NK-92 treated with Interleukin-12 subunit alpha and Interleukin-12 subunit beta, amount 100 ng/mL, for 24 hours (cell line): ENCODE measurements around the gene GTF2H1.

ENCODE experiments used
- DNase-seq: peaks from one replicate; lab custom pipeline; 2025; lab: John Stamatoyannopoulos, UW

GTF2H1 gene

DNA sequence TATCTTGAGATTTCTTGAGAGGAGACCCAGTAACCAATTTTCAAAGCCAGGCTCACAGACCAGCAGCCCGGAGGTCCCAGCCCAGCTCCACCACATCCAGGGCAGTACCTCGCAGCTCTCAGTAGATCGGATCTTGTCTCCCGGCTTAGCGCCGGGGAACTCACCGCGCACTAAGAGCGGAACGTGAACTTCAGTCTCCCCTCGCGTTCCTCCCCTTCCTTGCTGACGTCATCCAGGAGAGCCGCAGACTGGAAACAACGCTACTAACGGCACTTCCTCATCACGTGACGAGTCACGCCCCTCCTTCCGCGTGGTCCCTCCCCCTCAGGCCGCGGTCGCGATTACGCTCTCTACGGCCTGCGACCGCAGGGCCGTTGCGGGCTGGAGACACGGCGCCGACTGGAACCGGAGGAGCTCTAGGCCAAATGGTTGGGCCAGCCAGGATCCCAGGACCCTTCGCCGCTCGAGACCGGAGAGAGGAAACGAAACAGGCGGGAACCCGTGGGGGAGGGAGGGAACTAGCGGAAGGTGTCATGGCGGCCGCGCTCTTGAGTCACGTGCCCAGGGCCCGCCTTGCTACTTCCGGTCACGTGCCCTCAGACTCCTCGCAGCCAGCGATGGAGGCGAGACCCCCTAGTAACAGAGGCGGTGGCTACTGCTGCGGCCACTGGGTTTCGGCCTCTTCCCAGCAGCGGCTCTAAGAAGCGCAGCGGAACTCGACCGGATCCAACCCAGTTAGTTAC lies at the start of gene GTF2H1, which contains the start of gene HPS5:
Gene GTF2H1, plus strand, starts transcription at position 599 of the 743 bp plus-strand sequence. CDS start 10,508 bp downstream, outside the sequence.
Gene HPS5, minus strand, starts transcription at position 172 of the 743 bp plus-strand sequence. CDS start 4,282 bp downstream, outside the sequence.
- peak; percentile 93 for DNase-seq

DNA sequence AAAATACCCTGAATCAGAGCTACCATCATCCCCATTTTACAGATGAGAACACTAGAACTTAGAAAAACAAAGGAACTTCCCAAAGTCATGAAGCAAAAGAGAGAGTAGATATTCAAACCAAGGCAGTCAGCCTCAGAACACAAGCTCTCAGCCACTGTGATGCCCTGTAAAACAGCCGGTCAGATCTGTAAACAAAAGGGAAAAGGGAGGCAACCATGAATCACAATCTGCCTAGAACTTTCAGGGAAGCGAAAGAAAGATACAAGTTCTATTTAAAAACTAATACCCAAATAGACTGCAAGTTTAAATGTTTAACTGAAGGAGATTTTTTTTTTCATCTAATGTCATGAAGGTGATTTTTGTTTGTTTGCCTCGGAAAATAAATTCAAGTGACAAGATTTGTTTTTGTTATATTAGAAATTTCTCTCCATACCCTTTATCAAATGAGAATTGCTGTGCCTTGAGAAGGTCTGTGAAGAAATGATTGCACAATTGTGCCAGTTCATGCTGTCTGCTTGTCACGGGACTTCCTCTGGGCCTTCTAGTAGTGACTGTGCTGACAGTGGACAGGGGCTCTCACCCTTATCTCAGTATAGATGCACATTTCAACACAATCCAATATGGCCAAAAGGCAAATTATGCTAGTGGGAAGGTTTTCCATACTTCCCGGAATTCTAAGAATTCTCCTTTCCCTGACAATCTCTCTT lies 44.6 kb upstream of the GTF2H1 start:
- DNase-seq, result no peak

DNA sequence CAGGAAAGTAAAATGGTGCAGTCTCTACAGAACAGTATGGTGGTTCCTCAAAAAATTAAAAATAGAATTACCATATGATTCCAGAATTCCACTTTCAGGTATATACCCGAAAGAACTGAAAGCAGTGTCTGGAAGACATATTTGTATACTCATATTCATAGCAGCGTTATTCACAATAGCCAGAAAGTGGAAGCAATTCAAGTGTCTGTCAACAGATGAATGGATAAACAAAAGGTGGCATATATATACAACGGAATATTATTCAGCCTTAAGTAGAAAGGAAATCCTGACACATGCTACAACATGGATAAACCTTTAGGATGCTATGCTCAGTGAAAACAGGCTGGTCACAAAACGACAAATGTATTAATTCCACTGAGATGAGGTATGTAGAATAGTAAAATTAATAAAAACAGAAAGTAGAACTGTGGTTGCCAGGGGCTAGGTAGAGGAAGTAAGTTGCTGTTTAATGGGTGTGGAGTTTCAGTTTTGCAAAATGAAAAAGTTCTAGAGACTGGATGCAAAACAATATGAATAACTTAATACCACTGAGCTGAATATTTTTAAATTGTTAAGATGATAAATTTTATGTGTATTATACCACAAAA lies 41.8 kb upstream of the GTF2H1 start:
- DNase-seq, result no peak

DNA sequence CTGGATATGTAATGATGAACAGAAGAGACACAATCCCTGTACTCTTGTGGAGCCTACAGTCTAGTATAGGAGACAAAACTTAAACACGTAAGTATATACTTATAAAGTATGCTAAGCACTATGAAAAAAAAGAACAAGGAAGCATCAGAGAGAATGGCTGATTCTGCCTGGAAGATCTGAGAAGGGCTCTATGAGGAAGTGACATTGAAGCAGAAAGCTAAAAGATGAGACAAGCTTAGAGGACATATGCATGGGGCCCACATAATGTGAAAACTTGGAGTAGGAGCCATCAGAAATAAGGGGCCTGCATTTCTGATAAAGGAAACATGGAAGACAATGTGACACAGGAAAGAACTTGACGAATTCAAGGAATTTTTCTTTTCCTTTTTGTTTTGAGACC lies 39.7 kb upstream of the GTF2H1 start:
- DNase-seq, result no peak

DNA sequence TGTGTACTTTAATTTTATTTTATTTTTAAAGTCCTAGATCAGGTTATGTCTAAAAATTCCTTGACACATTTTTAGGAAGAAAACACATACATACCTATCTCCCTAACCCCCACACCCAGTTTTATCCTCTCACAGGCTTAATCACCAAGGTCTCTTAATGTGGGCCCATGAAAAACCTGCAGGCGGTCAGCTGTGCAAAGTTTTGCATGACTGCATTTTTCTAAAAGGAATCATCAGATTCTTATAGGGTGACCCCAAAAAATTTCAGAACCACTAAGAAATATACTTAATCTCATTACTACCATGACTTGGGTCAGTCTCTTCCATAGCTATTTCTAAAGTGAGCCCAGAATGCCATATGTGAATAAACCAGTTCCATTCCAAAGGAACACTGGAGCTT lies 36.5 kb upstream of the GTF2H1 start:
- DNase-seq, result no peak

DNA sequence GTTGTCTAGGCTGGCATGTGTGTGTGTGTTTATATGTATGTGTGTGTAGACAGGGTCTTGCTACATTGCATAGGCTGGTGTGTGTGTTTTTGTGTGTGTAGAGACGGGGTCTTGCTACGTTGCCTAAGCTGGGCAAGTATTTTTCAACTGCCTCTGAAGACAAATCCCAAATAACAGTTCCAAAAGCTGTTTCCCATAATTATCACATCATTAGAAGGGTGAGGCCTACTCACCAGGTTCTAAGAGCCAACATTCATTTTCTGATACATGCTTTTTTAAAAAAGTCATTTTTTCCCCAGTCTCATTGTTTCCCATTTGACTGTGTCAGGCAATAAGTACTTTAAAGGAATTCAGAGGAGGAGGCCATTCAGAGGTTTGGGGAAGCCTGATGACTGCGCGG lies 33.5 kb upstream of the GTF2H1 start:
- DNase-seq, result no peak

DNA sequence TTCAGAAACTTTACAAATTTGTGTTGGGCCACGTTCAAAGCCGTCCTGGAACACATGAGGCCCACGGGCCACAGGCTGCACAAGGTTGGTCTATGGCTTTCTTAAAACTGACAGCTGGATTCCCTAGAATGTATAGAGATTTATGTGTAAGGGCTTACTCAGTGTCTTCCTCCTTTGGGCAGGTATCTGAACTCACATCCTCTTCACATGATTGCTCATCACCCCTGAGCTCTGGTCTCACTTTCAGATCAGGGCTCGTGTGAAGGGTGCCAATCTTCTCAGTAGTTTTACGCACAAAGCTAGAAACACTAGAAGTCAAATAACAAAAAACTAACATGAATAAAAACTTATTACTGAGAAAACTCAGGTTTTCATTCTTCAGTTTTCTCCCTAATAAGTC lies 27.5 kb upstream of the GTF2H1 start:
- no peak for DNase-seq

DNA sequence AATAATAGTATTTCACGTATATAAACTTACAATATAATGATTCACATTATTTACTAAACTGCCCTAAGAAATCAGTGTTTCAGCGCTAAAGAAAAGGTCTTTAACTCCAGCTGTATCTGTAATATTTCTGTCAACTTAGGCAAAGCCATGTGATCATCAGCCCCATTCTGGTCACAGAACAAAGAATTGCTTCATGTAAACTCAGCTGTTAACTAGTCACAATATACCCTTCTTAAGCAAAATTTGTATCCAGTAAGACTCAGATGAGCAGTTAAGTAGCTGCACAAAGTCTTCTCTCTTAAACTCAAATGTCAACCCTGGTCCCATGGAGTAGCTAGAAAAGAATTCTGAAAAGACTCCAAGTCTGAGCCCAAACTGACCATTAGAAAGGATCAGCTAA lies 27.1 kb upstream of the GTF2H1 start:
- DNase-seq, result no peak

DNA sequence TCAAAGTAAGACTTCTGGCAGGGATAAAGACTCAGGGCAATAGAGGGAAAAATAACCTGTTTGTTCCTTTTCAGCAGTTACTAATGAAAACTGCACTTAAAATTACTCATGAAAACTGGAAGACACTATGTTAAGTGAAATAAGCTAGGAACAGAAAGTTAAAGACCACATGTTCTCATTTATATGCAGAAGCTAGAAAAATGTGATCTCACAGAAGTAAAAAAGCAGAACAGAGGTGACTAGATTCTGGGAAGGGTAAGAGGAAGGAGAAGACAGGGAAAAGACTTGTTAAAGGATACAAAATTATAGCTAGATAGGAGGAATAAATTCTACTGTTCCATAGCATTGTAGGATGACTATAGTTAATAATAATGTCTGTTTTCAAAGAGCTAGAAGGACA lies 22.6 kb upstream of the GTF2H1 start:
- no peak for DNase-seq

DNA sequence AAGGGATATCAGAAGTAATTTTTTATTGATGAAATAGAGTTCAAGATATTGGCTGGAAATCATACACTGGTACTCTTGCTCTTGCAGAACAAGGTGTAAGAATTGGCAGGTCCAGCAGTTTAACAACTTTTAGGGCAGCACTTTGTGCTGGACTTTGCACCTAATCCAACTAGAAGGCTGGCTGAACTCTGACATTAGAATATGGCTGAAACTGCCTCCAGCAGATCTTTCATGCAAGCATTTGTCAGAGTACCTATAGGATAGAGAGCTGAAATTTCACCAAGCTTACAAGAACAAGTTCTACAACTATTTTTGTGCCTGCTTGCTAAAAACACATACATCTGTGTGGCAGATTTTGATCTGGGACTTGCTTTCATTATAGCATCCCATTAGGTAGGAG lies 17.6 kb upstream of the GTF2H1 start:
- DNase-seq, result no peak

DNA sequence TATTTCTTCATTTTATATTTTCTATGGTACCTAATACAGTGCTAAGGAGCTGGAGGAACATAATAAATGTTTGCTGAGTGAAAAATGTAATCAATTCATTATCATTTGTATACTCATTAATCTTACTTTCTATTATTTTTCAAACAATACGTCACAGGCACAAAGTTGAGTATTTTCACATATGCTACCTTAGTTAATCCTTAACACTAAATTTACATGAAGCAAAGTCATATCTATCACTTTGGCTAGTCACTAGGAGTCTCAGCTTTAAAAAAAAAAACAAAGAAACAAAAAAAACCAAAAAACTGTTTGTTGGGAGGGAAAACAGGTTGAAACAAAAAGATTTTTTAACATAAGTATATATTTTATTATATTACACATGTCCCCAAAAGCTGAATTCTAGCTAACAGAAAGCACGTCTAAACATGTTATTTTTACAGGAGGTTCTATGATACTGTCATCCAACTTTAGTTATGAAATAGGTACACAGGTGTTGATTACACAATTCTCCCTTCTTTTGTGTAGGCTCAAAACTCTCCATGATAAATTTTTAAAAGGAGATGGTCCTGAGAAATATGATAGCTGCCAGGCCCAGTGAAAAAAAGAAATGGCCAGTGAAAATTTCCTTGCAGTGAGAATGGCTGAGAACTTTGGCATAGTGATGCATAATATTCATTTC lies 14.8 kb upstream of the GTF2H1 start:
- DNase-seq, result no peak

DNA sequence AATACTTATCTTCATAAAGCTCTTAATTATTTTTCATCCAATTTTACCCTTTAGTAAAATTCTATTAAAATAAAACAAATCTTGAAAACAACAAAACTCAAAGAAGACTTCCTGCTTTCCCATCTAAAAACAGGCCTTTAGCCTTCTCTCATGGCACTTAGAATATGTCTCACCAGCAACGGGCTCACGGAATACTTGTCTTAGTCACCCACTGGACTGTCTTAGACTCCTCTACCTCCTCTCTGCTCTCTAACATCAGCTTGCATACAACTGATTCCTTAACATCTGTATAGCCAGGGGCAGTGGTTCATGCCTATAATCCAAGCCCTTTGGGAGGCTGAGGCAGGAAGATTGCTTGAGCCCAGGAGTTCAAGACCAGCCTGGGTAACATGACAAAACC lies 14.1 kb upstream of the GTF2H1 start:
- DNase-seq, result no peak

DNA sequence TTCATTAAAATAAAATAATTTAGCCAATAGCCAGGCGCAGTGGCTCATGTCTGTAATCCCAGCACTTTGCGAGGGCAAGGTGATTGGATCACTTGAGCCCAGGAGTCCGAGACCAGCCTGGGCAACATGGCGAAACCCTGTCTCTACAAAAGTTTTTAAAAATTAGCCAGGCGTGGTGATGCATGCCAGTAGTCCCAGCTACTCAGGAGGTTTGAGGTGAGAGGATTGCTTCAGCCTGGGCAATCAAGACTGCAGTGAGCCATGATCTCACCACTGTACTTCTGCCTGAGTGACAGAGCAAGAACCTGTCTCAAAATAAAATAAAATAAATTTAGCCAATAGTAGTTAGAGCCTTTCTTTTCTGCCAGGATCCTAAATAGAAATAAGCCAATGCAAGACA lies 12.7 kb upstream of the GTF2H1 start:
- DNase-seq, result no peak

DNA sequence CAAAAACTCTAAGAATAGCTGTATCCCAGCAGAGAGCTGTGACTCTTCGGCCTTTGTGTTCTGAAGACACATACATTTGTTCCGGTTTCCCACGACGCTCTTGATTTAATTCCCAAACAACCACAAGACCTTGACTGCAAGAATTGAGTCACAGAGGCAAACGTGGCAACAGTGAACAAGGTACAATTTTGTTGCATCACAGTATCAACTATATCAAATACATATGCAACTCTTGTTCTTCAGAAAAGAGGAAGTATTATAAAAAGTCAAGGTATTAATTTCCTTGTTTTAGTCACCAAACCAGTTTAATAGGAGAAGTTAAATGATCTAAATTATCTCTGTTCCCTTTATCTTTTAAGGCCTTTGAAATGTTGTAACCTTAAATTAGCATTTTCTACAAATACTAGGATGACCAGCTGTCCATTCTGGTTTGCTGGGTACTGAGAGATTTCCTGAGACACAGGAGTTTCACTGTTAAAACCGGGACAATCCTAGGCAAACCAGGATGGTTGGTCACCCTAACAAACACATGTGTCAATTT lies 11.5 kb upstream of the GTF2H1 start:
- DNase-seq, result no peak

DNA sequence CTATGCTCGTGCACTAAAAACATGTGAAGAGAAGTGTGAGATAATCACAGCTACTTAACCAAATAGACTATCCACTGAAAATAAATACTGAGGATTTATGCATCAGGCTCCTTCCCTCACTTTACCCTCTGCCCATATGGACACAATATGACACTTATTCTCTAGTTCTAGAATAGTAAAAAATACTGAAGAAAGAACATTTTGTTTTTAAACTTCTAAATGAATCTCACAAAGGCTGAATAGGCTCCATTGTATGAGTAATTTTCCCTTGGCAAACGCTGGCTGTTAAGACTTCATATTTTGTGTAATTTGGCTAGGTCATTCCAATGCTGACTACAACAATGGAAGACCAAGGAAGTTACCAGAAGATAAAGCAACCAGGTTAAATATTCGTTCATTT lies 10.4 kb upstream of the GTF2H1 start:
- DNase-seq, result no peak

DNA sequence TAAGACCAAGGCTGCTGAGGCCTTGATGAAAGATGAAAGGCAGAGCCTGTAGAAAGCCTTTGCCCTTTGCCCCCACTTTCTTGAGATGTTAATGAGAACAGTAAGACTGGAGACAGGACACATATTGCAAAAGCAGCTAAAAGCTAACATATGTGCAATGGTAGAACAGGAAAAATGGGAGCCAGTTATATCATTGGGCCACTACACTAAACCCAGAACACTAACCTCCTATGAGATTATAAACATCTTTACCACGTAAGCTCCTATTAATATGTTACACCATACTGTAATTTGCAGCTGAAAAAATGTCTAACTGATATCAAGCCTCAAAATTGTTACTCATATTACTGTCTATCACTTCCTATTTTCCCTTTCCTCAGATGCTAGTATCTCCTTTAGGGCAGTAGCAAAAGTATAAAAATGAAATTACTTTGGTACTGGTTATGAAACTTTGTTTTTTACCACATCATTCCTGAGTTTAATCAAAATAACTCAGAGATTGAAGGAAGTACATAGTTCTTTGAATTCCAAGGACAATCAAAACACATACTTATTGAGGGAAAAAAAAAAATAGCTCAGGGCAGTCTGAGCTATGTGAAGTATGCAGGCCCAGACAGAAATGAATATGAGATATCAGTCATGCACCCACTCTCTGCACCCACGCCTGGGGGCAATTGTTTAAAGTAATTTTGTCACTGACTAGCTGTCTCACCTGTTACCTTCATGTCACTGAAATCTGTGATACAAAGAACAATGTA lies 9.5 kb upstream of the GTF2H1 start:
- DNase-seq, result no peak

DNA sequence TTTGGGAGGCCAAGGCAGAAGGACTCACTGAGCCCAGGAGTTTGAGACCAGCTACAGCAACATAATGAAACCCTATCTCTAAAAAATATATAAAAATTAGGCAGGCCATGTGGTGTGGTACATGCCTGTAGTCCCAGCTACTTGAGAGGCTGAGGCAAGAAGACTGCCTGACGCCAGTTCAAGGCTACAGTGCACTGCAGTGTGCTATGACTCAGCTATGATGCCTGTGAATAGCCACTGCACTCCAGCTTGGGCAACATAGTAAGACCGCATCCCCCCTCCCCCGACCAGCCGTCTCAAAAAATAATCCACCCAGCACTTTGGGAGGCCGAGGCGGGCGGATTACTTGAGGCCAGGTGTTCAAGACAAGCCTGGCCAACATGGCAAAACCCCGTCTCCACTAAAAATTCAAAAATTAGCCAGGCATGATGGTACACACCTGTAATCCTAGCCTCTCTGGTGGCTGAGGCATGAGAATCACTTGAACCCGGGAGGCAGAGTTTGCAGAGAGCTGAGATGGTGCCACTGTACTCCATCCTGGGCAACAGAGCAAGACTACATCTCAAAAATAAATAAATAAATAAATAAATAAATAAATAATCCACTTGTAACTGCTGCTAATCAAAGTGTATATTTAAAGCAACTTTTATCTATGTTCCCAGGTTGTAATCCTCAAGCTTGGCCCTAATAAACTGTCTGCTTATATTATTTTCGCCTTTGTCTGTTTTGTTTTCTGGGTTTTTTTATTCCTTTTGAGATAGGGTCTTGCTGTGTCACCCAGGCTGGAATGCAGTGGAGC lies 8.2 kb upstream of the GTF2H1 start:
- no peak for DNase-seq

DNA sequence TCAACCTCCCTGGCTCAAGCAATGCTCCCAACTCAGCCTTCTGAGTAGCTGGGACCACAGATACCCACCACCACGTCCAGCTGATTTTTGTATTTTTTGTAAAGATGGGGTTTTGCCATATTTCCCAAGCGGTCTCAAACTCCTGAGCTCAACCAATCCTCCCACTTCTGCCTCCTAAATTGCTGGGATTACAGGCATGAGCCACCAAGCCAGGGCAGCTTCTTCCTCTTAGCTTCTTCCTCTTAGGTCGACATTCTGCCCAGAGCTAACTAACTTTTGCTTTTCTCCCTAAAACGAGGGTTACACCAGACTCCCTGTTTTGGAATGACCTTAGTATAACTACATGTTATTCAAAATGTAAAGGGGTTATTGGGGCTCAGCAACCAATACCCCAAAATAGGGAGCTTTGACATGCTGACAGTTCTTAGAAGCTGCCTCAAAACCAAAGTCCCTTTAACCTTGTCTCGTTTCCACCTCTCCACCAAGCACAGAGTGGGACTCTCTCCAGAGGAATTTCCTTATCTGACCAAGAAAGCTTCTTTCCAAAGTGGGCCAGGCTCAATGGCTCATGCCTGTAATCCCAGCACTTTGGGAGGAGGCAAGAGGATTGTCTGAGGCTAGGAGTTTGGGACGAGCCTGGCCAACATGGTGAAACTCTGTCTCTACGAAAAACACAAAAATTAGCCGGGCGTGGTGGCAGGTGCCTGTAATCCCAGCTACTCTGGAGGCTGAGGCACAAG lies 7.4 kb upstream of the GTF2H1 start:
- DNase-seq, result no peak

DNA sequence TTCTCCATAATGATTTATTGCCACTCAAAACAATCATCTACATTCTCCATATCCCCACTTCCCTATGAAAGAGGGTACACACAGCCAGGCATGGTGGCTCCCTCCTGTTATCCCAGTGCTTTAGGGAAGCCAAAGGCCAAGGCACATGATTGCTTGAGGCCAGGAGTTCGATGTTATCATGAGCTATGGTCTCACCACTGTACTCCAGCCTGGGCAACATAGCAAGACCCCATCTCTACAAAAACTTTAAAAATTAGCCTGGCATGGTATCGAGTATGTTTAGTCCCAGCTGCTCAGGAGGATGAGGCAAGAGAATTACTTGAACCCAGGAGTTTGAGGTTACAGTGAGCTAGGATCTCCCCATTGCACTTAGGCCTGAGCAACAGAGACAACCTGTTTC lies 6.5 kb upstream of the GTF2H1 start:
- no peak for DNase-seq

DNA sequence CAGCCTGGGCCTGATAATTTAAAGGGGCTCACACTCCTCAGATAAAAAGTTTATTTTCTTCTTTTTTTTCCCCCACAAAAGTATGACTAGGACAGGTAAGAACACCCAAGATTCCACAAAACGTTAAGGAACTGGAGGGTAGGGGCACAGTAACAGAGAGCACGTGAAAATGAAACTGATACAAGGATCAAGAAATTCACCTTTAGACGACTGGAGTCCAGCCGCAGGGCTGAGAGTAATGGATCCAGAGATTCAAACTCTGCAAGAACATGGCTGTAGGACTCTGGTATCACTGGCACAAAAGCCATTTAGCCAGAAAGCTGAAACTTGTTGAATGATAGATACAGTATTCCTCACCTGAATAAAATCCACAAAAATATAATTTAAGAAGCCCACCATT lies 4.8 kb upstream of the GTF2H1 start:
- no peak for DNase-seq
